NCI-H128 (cell line): ENCODE results near the gene HECTD4.
"Not testable (repeated sequence)": the region's sequence is repeated elsewhere in the genome, so short reads cannot be mapped to it uniquely, and the experiment has no call there.

Source experiments
- DNase-seq: peaks from one replicate; lab custom pipeline; 2025; ENCODE audit not compliant: unreplicated experiment; lab: John Stamatoyannopoulos, UW

The HECTD4 gene, protein sequence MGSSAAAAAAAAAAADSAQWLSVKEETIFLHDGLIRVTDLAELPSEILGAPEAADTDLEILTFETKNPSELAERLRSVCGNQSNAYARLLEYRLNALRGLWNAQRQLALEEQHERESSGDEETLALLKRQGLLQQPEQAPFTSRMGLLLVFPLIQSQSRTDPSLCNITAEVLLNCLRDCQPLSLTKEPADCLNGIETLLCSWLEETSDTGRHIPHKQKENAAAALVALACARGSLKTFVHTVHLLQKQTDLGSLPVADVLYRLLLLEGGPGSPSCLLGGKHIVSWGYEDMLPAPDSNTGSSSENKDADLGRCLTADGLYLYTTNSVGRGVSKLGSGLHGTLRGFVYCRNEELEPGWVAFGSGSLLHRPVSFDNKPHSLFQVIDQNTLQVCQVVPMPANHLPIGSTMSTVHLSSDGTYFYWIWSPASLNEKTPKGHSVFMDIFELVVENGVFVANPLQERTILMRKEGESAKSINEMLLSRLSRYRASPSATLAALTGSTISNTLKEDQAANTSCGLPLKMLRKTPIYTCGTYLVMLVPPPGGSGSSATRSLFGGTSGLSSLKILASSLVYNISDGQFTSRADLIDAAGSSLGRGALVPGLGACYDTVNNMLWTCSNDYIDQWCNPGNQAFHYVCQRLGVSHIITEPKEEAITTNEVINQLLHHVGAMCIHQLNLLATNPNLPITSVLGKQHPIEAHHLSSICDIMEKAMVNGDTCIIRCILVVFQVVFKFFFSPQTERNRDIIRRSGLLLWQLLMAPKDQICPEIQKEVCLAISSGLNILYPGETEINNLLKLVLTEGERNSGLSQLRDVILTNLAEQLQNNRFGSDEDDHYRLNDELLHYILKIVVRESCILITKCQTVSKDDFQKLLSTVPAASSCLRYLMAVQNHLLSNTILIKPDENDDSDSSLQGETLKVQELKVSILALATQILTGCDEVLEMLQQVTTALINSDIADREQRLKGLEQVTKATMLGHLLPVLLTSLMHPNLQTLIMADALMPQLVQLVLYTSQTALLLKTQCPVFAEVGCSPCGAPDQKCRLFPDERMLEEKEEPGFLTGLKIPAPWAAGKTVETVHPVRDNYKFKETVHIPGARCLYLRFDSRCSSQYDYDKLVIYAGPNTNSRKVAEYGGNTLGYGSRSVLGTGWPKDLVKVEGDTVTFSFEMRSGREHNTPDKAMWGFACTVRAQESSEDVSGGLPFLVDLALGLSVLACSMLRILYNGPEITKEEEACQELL (N-terminal part only)

DNA sequence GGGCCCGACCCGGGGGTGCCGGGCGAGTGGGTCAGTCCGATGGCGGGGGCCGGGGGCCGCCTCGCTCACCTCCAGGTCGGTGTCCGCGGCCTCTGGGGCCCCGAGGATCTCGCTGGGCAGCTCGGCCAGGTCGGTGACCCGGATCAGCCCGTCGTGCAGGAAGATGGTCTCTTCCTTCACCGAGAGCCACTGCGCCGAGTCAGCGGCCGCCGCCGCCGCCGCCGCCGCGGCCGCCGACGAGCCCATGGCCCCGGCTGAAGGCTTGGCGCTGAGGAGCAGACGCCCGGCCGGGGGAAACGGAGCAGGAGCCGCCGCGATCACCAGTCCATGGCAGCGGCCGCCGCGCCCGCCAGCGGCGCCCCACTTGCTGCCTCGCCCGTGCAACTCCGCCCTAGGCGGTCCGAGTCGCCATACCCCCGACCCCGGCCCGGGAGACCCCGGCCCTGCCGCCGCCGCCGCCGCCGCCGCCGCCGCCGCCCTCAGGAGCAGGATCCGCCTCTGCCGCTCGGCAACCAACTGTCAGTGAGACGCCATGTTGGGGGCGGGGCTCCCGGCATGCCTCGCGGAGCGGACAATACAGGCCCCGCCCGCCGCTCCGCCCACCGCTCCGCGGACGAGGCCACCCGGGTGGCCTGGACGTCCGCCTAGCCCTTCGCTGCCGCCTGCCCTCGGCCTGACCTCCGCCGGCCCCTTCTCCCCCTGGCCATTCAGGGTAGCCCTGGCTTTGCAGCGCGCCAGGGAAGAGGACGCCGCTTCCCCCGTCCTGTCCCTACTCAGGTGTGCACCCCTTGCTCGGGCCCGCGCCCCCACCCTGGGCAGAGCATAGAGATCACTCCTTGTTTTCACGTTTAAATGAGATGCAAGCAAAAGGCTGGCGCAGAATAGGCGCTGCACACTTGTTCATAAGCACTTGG lies at the start of gene HECTD4:
HECTD4 (minus strand) TSS at position 549 of the 914 bp plus-strand sequence; CDS start at position 246, 303 bp downstream.
- DNase-seq = peak; percentile 82

DNA sequence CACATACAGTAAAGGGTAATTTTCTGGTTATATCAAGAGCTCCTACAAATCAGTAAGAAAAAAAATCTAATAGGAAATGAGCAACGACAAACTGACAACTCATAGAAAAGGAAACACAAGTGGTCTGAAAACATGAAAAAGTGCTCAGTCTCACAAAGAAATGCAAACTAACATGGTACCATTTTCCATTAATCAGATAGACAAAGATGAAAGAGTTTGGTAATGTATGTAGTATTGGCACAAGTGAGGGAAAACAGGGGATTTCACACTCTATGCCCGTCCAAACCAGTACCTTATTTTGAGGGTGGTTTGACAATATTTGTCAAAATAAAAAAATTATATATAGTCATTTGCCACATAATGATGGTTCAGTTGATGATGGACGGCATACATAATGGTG lies 49.7 kb upstream of the HECTD4 start:
- no peak for DNase-seq

DNA sequence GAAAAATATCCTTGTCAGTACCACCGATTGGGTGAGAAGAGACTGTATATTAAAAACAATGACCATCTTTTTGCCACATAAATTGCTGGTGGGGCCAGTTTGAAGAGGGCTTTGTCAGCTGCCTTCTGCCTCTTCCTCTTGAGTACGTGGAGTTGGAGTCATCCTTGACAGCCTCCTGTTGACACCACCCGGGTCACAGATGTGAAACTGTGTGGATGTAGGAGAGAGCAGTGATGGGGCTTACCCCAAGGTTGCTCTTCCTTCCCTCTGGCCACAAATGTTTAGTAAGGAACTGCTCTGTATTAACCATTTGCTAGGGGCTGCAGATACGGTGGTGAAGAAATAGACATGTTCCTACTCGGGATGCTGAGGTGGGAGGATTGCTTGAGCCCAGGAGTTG lies 48.7 kb upstream of the HECTD4 start:
- DNase-seq = no peak

DNA sequence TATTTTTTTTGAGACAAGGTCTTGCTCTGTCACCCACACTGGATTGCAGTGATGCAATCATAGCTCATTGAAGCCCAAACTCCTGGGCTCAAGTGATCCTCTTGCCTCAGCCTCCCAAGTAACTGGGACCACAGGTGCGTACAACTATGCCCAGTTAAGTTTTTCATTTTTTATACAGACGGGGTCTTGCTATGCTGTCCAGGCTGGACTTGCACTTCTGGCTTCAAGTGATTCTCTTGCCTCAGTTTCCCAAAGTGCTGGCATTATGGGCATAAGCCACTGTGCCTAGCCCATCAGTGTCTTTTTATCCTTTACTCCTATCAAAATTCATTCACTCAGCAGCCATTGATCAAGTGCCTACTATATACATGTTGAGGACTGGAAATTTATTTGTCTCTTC lies 45.5 kb upstream of the HECTD4 start:
- DNase-seq = no peak

DNA sequence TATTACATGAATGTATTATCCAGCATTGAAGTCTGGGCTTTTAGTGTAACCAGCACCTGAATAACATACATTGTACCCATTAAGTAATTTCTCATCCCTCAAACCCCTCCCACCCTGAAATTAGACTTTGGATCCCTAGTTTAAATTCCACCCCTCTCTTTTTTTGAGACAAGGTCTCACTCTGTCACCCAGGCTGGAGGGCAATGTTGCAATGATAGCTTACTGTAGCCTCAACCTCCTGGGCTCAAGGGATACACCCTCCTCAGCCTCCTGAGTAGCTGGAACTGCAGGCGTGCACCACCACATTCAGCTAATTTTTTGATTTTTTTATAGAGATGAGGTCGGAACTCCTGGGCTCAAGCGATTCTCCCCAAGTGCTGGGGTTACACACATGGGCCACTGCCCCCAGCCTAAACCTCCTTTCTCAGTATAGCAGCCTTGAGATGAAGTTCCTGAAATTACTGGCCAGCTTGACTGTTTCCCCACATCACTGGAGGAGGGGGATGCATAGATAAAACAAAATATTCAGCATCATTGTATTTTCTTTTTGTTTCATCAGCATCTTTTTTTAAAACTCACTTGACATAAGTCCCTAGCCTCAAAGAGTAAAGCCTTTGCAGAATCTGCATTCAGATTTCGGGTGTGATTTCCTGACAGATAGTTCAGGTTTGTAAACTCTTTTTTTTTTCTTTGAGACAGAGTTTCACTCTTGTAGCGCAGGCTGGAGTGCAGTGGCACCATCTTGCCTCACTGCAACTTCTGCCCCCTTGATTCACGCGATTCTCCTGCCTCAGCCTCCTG lies 43.6 kb upstream of the HECTD4 start:
- DNase-seq = no peak

DNA sequence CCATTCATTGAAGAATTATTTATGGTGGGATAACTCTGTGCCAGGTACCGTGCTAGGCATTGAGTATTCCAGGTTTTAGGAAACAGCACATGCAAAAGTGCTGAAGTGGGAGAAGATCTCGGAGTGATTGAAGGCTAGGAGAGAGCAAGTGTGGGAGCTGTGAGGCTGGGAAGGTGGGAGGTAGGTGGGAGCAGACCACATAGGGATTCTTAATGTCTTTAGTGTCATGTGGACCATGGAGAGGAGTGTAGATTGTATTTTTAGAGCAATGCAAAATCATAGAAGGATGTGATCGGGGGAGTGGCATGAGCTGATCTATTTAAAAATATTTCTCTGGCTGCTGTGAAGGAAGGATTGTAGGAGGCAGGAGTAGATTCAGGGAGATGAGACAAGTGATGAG lies 41.9 kb upstream of the HECTD4 start:
- DNase-seq = no peak

DNA sequence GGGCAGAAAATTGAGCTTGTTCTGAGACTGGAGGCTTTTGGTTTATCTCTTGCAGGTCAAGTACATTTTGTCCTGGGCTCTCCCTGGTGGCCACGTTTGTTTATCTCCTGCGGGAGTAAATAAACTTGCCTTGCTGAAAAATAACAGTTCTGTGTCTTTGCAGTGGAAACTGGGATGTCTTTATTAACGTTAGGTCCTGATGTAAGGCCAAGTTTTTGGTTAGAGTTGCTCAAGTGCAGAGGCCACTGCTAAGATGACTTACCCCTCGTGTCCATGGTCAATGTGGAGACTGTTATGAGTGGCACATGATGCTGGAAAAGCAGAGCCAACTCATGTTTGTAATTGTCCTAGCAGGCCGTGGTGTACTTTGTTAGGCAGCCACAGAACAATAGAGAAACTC lies 40.3 kb upstream of the HECTD4 start:
- DNase-seq = no peak

DNA sequence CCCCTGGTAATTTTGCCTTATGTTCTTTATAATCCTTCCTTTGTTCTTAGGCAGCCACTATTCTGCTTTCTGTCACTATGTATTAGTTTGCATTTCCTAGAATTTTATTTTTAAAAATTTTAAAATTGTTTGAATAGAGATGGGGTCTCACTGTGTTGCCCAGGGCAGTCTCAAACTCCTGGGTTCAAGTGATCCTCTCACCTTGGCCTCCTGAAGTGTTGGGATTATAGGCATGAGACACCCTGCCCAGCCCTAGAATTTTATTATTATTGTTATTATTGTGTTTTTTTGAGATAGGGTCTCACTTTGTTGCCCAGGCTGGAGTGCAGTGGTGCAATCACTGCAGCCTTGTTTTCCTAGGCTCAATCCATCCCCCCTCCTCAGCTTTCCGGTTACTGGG lies 39.1 kb upstream of the HECTD4 start:
- DNase-seq = no peak

DNA sequence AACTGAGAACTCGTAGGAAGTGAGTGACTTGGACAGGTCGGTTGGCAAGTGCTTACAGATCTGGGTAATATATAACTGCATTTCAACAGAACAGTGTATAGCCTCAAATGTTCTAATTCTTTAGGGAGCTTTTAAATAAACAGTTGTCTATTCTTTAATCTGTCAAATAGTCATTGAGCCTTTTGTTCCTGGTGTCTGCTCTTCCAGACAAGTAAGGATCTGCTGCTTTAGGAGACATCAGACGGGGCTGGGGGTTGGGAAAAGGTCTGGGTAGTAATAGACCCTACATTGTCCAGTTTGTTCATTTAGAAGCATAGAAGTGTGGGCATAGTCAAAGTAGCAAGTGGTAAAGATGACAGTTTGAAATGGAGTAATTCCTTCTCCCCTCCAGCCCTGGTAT lies 38.5 kb upstream of the HECTD4 start:
- no peak for DNase-seq

DNA sequence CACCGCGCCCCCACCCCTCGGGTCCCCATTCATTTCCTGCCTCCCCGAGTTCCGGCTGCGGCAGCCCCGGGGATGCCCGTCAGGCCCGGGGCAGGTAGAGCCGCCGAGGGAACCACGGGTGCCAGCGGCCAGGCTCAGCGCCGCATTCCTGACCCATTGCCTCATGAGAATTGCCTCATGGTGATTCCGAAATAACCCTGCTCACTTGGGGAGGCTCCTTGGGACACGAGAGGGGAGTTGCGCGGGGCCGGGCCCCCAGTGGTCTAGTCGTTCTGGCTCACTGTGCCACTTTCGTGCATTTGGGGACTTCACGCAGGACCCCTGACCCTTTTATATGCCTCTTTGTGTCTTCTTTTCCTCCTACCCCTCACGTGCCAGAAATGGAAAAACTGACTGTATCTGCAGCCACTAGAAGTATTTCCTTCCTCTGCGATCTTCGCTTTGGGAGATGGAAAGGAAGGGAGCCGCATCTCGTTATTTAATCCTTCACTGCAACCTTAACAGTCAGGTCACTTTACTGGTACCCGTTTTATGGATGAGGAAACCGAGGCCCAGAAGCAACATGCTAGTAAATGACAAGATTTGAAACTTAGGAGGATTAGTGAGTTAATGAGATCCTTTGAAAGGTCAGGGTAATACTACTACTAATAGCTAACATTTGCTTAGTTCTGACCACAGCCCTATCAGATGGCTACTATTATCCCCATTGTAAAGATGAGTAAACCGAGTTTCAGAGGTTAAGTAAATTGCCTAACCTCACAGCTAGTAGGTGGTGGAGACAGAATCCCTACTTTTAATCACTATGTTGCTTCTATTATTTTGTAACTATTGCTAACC lies 37.3 kb upstream of the HECTD4 start:
- no peak for DNase-seq

DNA sequence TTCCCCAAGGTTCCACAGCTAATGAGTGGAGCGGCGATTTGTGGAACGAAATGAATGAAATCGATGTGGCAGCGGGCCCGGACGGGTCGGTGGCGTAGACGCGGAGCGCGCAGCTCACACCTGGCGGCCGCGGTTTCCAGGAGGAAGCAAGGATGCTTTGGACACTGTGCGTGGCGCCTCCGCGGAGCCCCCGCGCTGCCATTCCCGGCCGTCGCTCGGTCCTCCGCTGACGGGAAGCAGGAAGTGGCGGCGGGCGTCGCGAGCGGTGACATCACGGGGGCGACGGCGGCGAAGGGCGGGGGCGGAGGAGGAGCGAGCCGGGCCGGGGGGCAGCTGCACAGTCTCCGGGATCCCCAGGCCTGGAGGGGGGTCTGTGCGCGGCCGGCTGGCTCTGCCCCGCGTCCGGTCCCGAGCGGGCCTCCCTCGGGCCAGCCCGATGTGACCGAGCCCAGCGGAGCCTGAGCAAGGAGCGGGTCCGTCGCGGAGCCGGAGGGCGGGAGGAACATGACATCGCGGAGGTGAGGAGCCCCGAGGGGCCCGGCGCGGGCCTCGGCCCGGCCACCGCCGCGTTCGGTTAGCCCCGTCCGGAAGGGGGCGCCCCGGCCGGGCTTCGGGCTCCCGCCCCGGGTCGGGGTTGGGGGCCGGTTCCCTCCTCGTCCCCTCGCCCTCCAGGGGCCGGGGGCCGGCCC lies 36.5 kb upstream of the HECTD4 start, which contains the start of gene PTPN11:
PTPN11 (plus strand) TSS at position 340 of the 689 bp plus-strand sequence; CDS start at position 505, 165 bp downstream.
- DNase-seq = no peak

DNA sequence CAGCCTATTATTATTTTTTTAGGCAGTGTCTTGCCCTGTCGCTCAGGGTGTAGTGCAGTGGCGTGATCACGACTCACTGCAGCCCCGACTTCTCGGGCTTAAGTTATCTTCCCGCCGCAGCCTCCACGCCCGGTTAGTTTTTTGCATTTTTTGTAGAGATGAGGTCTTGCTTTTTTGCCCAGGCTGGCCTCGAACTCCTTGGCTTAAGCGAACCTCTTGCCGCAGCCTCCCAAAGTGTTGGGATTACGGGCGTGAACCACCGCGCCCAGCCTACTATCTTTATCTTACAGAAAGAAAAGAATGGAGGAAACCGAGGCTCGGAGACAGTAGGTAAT lies 36.0 kb upstream of the HECTD4 start:
- no peak for DNase-seq

DNA sequence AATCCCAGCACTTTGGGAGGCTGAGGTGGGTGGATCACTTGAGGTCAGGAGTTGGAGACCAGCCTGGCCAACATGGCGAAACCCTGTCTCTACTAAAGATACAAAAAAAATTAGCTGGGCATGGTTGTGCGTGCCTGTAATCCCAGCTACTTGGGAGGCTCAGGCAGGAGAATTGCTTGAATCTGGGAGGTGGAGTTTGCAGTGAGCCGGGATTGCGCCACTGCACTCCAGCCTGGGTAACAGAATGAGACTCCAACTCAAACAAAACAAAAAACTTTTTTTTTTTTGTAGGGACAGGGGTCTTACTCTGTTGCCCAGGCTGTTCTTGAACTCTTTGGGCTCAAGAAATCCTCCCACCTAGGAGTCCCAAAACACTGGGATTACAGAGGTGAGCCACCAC lies 33.2 kb upstream of the HECTD4 start:
- DNase-seq = not testable (repeated sequence)

DNA sequence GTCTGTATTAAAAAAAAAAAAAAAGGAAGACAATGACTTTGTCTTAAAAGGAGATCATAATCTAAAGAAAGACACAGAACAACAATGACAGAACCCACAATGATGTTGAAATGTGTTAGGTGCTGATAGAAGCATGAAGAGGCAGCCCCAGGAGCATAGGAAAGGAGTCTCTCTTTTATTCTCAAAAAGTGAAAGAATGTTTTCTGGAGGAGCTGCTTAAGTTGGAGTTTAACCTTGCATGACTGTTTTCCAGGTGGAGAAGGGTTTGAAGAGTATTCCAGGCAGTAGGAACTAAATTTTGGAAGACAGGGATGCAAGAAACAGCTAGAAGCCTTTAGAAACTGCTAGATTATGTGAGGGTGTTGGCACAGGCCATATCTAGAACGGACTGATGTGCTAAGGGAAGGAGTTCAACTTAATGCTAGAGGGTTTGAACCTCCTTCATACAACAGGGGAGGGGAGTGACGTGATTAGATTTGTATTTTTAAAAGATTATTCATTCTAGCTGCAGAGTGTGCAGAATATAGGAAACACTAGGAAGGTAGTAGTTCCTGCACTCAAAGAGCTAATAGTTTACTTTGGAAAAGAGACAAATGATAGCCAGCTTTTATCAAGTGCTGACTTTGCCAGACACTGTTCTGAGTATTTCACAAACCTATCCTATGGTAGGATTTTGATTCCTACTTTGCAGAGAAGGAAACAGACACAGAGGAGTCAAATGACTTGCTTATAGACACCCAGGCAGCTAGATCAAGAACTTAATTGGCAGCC lies 31.8 kb upstream of the HECTD4 start:
- DNase-seq = no peak

DNA sequence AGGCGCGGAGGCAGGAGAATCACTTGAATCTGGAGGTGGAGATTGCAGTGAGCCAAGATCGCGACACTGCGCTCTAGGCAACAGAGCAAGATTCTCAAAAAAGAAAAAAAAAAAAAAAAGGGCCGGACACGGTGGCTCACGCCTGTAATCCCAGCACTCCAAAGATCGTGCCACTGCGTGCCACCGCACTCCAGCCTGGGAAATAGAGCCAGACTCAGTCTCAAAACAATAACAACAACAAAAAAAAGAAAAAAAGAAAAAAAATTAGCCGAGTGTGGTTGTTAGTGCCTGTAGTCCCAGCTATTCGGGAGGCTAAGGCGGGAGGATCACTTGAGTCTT lies 27.6 kb upstream of the HECTD4 start:
- DNase-seq = no peak

DNA sequence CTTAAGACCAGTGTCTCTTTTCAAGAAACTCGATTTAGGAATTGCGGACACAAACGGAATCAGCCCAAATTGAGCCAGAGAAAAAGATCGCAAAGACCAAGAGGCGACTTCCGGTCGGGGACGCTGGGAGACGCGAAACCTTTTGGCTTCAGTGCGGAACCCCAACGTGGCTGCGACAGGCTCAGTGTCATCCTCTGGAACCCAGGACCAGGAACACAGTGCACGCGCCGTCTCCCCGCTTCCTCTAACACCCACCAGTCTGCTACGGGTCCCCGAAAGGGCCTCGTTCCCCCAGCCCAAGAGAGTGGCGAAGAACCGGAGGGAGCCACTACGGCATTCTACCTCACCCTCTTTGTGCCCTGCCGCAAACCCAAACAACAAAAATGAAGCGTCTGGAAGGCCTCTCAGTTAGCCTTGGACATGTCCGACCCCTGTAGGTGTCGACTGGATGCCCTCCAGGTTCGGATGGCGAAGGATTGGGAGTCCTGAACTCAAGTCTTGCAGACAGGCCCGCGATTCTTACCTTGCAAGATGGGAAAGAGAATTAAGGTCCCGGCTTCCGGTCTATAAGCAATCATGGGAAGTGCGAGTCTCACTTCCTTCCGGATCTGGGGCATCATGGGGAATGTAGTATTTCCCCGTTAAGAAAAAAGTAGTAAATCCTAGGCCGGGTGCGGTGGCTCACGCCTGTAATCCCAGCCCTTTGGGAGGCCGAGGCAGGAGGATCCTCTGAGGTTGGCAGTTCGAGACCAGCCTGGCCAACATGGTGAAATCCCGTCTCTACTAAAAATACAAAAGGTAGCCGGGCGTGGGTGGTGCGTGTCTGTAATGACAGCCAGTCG lies 27.1 kb upstream of the HECTD4 start, which contains the start of gene RPL6:
RPL6 (minus strand) TSS at position 542 of the 842 bp plus-strand sequence. CDS start 949 bp downstream, outside the sequence.
- DNase-seq = peak; percentile 75
